K562 (cell line): ENCODE results near the gene IGIP. TPM values are rescaled to one million over a fixed set of nuclear protein-coding genes. Genes with fewer than 3 reads are reported as not detected.

Experiments used
- CREB1 ChIP-seq, 2 experiments: sonication (generic) in 1 of 2; formaldehyde crosslinking in 1 of 2; IDR thresholded peaks; 2 replicates each; pipeline versions ENCODE4 v1.6.1 to v1.8.0; 2012 to 2022; ENCODE audit warnings: inconsistent platforms in 1 of 2, mild to moderate bottlenecking in 1 of 2, missing genetic modification reagents in 1 of 2, moderate library complexity in 1 of 2
- HMGN3 ChIP-seq: IDR thresholded peaks from 2 replicates; pipeline ENCODE4 v1.6.1; 2011; ENCODE audit warnings: borderline replicate concordance, low read depth, mild to moderate bottlenecking, mixed read lengths, low read length; ENCODE audit not compliant: insufficient read length; ENCODE audit errors: extremely low read depth
- polyA plus RNA-seq, 8 experiments: library from polyadenylated mRNA; depleted of rRNA in 4 of 8; stranded (reverse) in 5 of 8; unstranded in 3 of 8; fragments of >200 nt; fragmentation: Nextera tagmentation in 2 of 8; fragmentation: Illumina TruSeq in 1 of 8; extraction: Ambion mirVana in 2 of 8; extraction: Trizol in 1 of 8; gene quantifications; 2 replicates each; pipeline versions ENCODE4 v1.2.1 to v1.2.3, GENCODE V29; 2011 to 2014; ENCODE audit warnings: inconsistent platforms in 1 of 8, missing spikeins in 1 of 8
- total RNA-seq, 7 experiments: library from RNA; depleted of rRNA in 6 of 7; stranded (reverse); fragments of >200 nt in 6 of 7; fragmentation: Illumina TruSeq in 2 of 7; extraction: Trizol in 2 of 7; gene quantifications; 2 replicates each; pipeline versions ENCODE4 v1.2.1 to v1.2.3, GENCODE V29; 2011 to 2021; ENCODE audit warnings: low replicate concordance in 1 of 7
- TF ChIP-seq, protein P1 (sequence below), 2 experiments: fragments of 450-650 bp; formaldehyde crosslinking in 1 of 2; IDR thresholded peaks; 2 replicates each; pipeline versions ENCODE4 v1.4.0 to v1.6.1; 2014 to 2020; ENCODE audit warnings: mild to moderate bottlenecking in 2 of 2, borderline replicate concordance in 1 of 2, low read depth in 1 of 2
- TF ChIP-seq, protein P2 (sequence below): fragments of 150-350 bp; conservative IDR thresholded peaks from 2 replicates; pipeline ENCODE4 v1.6.1; 2014; ENCODE audit warnings: low read length
- TF ChIP-seq, protein P3 (sequence below), 3 experiments: IDR thresholded peaks in 2 of 3; conservative IDR thresholded peaks in 1 of 3; 2 replicates each; pipeline ENCODE4 v1.5.1; 2011 to 2012; ENCODE audit warnings: low read length in 3 of 3, mild to moderate bottlenecking in 3 of 3, control low read depth in 2 of 3, improper control_type of control experiment in 1 of 3, inconsistent platforms in 1 of 3, low read depth in 1 of 3, mixed read lengths in 1 of 3, moderate library complexity in 1 of 3; ENCODE audit not compliant: insufficient read depth in 2 of 3
- TF ChIP-seq, protein P4 (sequence below): fragments of 250-450 bp; sonication (Bioruptor Pico); IDR thresholded peaks from 2 replicates; pipeline ENCODE4 v1.5.0; 2020; ENCODE audit warnings: mild to moderate bottlenecking
- TF ChIP-seq, protein P5 (sequence below), 2 experiments: IDR thresholded peaks; 2 replicates each; pipeline ENCODE4 v1.6.1; 2011; ENCODE audit warnings: borderline replicate concordance in 1 of 2, control low read depth in 1 of 2, low read depth in 1 of 2, low read length in 1 of 2, mild to moderate bottlenecking in 1 of 2, mixed read lengths in 1 of 2, moderate library complexity in 1 of 2; ENCODE audit not compliant: insufficient read depth in 1 of 2, insufficient read length in 1 of 2, poor library complexity in 1 of 2, severe bottlenecking in 1 of 2; ENCODE audit errors: extremely low read depth in 1 of 2

Gene IGIP
- total and polyA plus RNA-seq, 9 of the 15 experiments (the other 6 are each of a cell fraction or from before 2014, with no cell fraction given): 0.52 to 1.6 (median 1.2) TPM

DNA sequence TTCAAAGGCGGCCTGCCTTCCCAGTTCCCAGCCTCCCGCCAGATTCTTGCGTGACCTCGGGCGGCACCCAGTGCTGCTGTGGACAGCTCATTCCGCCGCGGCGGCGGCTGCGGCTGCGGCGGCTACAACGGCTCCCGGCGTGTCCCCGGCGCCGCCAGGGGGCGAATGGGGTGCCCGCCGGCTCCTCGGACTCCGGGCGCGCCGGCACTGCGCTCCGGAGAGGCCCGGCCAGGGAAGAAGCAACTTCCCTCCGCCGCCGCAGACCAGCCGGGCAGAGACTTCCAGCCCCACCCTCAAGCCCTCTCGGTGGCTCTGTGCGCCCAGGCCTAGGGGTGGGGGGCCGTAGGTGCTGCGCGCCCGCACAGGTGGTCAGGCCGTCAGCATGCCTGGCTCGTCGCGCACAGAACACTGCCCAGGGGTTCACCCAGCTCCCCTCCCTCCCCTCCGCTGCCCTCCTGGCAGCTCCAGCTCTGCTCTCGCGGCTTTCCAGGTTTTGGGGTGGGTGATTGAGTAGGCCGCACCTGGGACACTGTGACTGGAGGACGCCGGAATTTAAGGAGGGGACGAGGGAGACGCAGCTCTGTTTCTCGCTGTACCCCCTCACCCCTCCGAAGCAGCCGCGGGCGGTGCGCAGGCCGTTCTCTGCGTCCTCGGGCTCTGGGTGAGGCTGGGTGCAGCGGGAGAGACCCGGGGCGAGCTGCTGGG, 20.2 kb downstream of the IGIP start (continued):
- TF ChIP-seq, protein P1, sequence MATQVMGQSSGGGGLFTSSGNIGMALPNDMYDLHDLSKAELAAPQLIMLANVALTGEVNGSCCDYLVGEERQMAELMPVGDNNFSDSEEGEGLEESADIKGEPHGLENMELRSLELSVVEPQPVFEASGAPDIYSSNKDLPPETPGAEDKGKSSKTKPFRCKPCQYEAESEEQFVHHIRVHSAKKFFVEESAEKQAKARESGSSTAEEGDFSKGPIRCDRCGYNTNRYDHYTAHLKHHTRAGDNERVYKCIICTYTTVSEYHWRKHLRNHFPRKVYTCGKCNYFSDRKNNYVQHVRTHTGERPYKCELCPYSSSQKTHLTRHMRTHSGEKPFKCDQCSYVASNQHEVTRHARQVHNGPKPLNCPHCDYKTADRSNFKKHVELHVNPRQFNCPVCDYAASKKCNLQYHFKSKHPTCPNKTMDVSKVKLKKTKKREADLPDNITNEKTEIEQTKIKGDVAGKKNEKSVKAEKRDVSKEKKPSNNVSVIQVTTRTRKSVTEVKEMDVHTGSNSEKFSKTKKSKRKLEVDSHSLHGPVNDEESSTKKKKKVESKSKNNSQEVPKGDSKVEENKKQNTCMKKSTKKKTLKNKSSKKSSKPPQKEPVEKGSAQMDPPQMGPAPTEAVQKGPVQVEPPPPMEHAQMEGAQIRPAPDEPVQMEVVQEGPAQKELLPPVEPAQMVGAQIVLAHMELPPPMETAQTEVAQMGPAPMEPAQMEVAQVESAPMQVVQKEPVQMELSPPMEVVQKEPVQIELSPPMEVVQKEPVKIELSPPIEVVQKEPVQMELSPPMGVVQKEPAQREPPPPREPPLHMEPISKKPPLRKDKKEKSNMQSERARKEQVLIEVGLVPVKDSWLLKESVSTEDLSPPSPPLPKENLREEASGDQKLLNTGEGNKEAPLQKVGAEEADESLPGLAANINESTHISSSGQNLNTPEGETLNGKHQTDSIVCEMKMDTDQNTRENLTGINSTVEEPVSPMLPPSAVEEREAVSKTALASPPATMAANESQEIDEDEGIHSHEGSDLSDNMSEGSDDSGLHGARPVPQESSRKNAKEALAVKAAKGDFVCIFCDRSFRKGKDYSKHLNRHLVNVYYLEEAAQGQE (IDR thresholded peaks at IDR 0.05; ENCODE audit: borderline replicate concordance): peak; percentile 98
- TF ChIP-seq, protein P1 (CRISPR knock-in tag; IDR thresholded peaks at IDR 0.05; ENCODE audit: low read depth): peak; percentile 94
- TF ChIP-seq, protein P2, sequence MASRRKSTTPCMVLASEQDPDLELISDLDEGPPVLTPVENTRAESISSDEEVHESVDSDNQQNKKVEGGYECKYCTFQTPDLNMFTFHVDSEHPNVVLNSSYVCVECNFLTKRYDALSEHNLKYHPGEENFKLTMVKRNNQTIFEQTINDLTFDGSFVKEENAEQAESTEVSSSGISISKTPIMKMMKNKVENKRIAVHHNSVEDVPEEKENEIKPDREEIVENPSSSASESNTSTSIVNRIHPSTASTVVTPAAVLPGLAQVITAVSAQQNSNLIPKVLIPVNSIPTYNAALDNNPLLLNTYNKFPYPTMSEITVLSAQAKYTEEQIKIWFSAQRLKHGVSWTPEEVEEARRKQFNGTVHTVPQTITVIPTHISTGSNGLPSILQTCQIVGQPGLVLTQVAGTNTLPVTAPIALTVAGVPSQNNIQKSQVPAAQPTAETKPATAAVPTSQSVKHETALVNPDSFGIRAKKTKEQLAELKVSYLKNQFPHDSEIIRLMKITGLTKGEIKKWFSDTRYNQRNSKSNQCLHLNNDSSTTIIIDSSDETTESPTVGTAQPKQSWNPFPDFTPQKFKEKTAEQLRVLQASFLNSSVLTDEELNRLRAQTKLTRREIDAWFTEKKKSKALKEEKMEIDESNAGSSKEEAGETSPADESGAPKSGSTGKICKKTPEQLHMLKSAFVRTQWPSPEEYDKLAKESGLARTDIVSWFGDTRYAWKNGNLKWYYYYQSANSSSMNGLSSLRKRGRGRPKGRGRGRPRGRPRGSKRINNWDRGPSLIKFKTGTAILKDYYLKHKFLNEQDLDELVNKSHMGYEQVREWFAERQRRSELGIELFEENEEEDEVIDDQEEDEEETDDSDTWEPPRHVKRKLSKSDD: no peak
- TF ChIP-seq, protein P3, sequence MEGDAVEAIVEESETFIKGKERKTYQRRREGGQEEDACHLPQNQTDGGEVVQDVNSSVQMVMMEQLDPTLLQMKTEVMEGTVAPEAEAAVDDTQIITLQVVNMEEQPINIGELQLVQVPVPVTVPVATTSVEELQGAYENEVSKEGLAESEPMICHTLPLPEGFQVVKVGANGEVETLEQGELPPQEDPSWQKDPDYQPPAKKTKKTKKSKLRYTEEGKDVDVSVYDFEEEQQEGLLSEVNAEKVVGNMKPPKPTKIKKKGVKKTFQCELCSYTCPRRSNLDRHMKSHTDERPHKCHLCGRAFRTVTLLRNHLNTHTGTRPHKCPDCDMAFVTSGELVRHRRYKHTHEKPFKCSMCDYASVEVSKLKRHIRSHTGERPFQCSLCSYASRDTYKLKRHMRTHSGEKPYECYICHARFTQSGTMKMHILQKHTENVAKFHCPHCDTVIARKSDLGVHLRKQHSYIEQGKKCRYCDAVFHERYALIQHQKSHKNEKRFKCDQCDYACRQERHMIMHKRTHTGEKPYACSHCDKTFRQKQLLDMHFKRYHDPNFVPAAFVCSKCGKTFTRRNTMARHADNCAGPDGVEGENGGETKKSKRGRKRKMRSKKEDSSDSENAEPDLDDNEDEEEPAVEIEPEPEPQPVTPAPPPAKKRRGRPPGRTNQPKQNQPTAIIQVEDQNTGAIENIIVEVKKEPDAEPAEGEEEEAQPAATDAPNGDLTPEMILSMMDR (IDR thresholded peaks at IDR 0.05 in 2 of 3, conservative IDR thresholded peaks at IDR 0.05 in 1 of 3; ENCODE audit: insufficient read depth in 2 of 3, low read depth in 1 of 3, low read length in 3 of 3): peak; percentile 62 to 85 (median 69)
- TF ChIP-seq, protein P4, sequence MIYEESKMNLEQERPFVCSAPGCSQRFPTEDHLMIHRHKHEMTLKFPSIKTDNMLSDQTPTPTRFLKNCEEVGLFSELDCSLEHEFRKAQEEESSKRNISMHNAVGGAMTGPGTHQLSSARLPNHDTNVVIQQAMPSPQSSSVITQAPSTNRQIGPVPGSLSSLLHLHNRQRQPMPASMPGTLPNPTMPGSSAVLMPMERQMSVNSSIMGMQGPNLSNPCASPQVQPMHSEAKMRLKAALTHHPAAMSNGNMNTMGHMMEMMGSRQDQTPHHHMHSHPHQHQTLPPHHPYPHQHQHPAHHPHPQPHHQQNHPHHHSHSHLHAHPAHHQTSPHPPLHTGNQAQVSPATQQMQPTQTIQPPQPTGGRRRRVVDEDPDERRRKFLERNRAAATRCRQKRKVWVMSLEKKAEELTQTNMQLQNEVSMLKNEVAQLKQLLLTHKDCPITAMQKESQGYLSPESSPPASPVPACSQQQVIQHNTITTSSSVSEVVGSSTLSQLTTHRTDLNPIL (CRISPR knock-in tag): no peak
- peak; percentile 64 for TF ChIP-seq HMGN3
- TF ChIP-seq CREB1 (IDR thresholded peaks at IDR 0.05): no peak
- 0 out of 2 replicates have a peak, but pooled peaks have one; percentile 35 for TF ChIP-seq CREB1 (CRISPR knock-in tag; IDR thresholded peaks at IDR 0.05)
- TF ChIP-seq, protein P5, sequence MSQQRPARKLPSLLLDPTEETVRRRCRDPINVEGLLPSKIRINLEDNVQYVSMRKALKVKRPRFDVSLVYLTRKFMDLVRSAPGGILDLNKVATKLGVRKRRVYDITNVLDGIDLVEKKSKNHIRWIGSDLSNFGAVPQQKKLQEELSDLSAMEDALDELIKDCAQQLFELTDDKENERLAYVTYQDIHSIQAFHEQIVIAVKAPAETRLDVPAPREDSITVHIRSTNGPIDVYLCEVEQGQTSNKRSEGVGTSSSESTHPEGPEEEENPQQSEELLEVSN (IDR thresholded peaks at IDR 0.05; ENCODE audit: borderline replicate concordance in 1 of 2, extremely low read depth in 1 of 2, insufficient read depth in 1 of 2, insufficient read length in 1 of 2, low read depth in 1 of 2, low read length in 1 of 2, poor library complexity in 1 of 2, severe bottlenecking in 1 of 2): peak in 1 of 2 experiments; percentile 60
